GM18868 (cell line): Measurements from ENCODE around the gene LAMB2.
A peak's percentile ranks its signal among the peaks of the same experiment; 100 is the strongest.

Experiments used
- ATAC-seq: cut with Tn5 transposase; IDR thresholded peaks from one replicate; pipeline ENCODE4 v1.9.1; 2021; ENCODE audit warnings: mild to moderate bottlenecking, moderate library complexity; ENCODE audit not compliant: unreplicated experiment

LAMB2 gene

GRCh38 chr3:49122022-49122421, 10.8 kb downstream of the LAMB2 start:
- no peak for ATAC-seq

GRCh38 chr3:49121132-49121736, 11.6 kb downstream of the LAMB2 start:
- no peak for ATAC-seq

GRCh38 chr3:49120438-49121131, 12.3 kb downstream of the LAMB2 start, which contains the start of gene USP19:
Gene USP19, minus strand, starts transcription at chr3:49120823. Its CDS starts 1,678 bp downstream, at chr3:49119145.
- peak; percentile 84 for ATAC-seq

GRCh38 chr3:49120096-49120437, 12.8 kb downstream of the LAMB2 start:
- no peak for ATAC-seq

- no peak for ATAC-seq
These were observed 13.4 kb downstream of the LAMB2 start for GRCh38 chr3:49119439-49119838.

- ATAC-seq, result no peak
These were observed 13.8 kb downstream of the LAMB2 start for GRCh38 chr3:49119036-49119435.

- ATAC-seq, result no peak
These were observed 20.6 kb downstream of the LAMB2 start for GRCh38 chr3:49112262-49112661.

GRCh38 chr3:49111347-49111746, 21.5 kb downstream of the LAMB2 start:
- ATAC-seq, result no peak

- no peak for ATAC-seq
These were observed 22.1 kb downstream of the LAMB2 start for GRCh38 chr3:49110780-49111179.

GRCh38 chr3:49108346-49108745, 24.5 kb downstream of the LAMB2 start:
- no peak for ATAC-seq

- ATAC-seq, result peak; percentile 93
These were observed 28.2 kb downstream of the LAMB2 start, which contains the start of gene QARS1 for GRCh38 chr3:49104427-49105291. Gene QARS1, minus strand, starts transcription at chr3:49104757. Its CDS starts 24 bp downstream, at chr3:49104733.

GRCh38 chr3:49104052-49104426, 28.8 kb downstream of the LAMB2 start:
- no peak for ATAC-seq

GRCh38 chr3:49100046-49100615, 32.7 kb downstream of the LAMB2 start:
- no peak for ATAC-seq

- ATAC-seq, result no peak
These were observed 33.8 kb downstream of the LAMB2 start for GRCh38 chr3:49098910-49099630.

GRCh38 chr3:49098429-49098828, 34.4 kb downstream of the LAMB2 start:
- ATAC-seq, result no peak

- ATAC-seq, result peak; percentile 76
These were observed 38.7 kb downstream of the LAMB2 start, which contains the start of gene QRICH1 for GRCh38 chr3:49093853-49094767. Gene QRICH1, minus strand, starts transcription at chr3:49094071. Its CDS starts 17,054 bp downstream, at chr3:49077017.

GRCh38 chr3:49092938-49093852, 39.7 kb downstream of the LAMB2 start:
- peak; percentile 40 for ATAC-seq

- no peak for ATAC-seq
These were observed 51.4 kb downstream of the LAMB2 start for GRCh38 chr3:49081429-49081828.
